HG03108 (cell line): ENCODE data around the gene ZFHX3.
"Not testable (repeated sequence)": the region's sequence is repeated elsewhere in the genome, so short reads cannot be mapped to it uniquely, and the experiment has no call there.

Source experiments
- ATAC-seq: cut with Tn5 transposase; IDR thresholded peaks from one replicate; pipeline ENCODE4 v1.9.1; 2021; ENCODE audit warnings: moderate library complexity; ENCODE audit not compliant: unreplicated experiment

Gene ZFHX3

DNA sequence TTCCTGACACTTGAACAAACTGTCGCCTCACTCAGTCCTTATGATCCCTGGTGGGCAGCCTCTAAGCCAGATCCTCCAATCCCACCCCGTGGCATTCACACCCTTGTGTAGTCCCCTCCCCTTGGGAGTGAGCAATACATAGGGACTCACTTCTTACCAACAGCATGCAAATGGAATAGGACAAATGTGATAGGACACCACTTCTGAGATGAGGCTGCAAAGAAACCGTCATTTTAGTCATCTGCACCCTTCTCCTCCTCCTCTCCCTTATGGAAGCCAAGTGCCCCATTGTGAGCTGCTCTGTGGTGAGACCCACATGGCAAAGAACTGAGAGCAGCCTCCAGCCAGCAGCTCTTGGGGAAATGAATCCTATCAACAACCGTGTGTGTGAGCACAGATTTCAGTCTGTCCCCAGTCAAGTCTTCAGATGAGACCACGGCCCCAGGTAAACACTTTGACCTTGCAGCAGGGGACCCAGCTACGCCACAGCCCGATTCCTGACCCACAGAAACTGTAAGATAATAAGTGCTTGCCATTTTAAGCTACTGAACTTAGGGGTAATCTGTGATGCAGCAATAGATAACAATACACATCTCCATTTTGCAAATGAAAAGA is 46.9 kb downstream of the ZFHX3 start:
- no peak for ATAC-seq

DNA sequence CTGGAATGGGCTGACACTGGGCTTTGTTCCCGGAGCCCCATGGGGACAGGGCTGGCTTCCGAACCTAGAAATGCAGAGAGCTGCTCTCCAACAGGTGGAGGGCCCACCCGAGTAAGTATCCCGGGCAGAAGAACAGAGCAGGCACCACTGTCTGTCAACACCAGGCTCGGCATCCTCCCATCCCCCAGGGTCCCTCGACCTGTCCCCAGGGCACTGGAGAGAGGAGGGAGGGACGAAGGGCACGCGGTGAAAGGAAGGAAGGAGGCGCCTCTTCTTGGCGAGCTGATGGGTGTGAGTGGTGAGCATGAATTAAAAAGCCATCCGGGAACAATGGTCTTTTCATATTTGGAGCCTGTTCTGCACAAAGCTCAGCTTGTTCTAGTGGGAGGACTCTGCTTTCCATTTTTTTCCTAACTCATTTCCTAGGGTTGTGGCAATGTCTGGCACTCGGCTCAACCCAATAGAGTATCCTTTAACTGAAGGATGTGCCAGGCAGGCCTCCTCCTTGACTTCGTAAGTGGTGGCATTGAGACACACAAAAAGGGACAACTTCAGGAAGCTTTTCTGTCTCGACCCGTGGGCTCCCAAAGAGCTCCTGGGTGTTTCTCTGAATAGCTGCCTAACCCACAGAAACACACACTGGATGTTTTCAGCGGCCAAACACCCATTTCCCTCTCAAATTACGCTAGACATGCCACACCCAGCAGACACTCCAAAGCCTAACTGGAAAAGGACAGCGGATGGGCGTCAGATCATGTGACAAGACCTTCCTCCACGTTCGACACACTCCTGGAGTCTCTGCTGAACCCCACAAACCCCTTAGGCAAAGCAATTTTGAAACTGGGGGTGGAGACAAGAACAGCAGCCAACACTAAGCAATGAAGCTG is 47.7 kb downstream of the ZFHX3 start:
- ATAC-seq, result no peak

DNA sequence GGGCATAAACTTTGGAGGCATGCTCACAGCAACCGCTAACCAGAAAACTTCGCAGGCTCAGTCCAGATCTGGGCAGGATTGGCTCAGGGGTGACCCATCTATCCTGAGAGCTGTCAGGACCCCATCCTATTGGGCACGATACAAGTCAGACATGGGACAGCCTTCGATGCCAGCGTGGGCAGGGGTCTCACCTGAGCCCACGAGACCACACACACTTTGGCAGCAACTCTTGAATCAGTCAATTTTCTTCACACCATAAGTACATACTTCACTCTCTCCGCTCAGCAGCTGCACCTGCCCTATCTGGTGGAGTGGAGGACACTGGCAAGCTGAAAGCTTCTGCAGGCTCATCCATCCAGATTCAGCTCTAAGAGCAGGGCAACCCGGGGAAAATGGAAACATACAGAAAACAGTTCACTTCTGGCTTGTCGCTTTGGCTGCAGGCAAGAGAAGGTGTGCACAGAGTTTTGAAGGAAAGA is 48.3 kb downstream of the ZFHX3 start:
- ATAC-seq, result no peak

DNA sequence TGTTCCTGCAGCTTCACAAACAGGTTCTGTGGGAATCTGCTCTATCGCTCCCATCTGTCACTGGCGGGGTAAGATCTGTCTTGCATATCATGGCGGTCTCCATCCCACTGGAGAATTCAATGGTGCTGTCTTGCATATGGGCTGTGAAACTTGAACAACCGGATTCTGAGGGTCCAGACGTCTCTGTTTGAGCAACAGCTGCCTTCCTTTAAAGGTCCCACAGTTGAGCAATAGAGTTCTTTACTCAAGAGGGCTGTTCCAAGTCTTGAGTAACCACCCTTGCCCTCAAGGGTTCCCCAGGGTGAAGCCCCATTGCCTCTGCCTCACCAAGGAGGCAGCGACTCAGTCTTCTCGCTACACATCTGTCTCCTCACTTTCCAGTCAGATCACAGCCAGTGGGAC is 50.8 kb downstream of the ZFHX3 start:
- ATAC-seq, result no peak

DNA sequence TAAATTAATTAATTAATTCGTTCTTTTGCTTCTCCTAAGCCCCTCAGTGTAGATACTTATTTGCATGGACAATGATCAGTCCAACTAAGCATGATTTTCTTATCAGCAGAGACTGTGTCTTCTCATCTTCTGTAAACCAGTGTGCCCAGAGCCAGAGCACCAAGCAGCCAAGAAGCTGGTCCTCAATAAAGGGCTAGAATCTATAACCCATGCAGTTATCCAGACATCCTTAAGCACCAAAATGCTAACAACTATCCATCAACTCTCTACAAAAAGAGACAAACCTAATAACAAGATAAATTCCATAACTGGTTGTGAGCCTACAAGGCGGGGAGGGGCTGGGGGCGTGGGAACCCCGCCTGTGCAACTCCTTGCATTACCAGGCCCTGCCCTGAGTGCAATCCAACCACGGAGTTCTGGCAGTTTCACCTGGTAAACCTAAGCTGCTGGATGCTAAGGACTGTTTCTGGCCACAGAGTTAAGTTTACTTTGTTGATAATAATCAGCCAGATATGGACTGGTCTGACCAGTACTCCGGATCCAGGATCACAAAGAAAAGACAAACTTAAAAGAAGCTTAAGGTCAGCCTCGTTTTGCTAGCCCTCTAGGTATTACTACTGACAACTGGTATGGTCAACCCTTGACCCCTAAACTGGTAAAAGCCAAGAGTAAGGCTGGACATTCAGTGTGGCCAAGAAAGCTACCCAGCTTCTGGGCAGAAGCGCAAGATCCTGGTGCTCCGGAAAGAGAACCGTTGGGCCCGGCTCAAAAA is 51.5 kb downstream of the ZFHX3 start:
- no peak for ATAC-seq

DNA sequence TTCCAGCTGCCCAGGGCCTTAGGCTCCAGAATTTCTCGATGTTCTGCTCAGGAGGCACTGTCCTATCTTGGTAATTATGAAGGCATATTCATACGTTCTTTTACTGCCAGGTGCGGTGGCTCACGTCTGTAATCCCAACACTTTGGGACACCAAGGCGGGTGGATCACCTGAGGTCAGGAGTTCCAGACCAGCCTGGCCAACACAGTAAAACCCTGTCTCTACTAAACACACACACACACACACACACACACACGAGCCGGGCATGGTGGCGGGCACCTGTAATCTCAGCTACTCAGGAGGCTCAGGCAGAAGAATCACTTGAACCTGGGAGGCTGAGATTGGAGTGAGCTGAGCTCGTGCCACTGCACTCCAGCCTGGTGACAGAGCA is 52.1 kb downstream of the ZFHX3 start:
- not testable (repeated sequence) for ATAC-seq

DNA sequence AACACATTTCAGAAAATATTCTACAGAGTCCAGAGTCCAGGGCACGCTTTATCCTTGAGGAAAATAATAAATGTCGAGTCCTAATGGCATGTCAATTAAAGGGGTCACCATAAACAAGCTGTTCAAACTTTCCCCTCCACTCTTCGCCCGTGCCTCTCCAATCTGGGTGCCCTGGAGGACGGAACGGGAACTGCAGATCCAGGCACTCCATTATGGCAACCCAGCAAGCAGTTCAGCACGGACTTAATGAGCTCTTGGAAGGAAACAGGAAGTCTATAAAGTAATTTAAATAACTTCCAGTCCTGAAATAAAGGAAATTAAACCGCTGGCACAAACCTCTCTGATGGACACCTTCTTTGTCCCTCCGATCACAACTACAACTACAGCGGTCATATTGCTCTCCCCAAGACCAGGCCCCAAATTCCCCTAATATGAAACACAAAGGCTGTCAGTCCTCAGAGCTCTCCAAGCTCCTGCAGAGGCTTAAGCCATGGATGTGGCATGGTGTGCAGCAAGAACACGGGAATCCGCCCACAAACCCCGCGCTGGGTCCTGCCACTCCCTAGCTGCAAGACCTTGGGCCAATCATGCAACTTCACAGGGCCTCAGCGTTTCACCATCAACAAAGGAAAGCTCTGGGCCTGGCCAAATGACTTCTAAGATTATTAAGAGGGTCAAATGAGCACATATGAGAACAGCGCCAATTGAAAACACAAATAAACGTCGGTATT is 52.6 kb downstream of the ZFHX3 start:
- ATAC-seq, result no peak

DNA sequence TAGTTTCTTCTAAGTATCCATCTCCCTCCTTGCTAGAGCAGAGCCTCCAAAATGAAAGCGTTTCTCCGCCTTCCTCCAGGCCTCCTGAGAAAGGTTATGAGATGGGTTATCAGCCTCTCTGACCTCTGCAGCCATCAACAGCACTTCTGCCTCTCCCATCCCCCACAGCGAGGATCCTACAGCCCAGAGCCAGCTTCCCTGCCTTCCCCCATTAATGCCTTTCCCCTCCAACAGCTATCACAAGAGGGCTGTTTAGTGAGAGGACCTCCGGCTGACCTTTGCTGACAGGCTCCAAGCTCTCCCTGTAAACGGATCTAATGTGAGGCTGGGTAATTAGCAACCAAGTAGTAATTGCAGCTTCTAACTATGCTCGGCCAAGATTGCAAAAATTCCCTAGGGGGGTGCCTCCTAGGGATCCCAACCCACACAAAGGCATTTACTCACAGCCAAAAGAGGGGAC is 55.8 kb downstream of the ZFHX3 start:
- no peak for ATAC-seq

DNA sequence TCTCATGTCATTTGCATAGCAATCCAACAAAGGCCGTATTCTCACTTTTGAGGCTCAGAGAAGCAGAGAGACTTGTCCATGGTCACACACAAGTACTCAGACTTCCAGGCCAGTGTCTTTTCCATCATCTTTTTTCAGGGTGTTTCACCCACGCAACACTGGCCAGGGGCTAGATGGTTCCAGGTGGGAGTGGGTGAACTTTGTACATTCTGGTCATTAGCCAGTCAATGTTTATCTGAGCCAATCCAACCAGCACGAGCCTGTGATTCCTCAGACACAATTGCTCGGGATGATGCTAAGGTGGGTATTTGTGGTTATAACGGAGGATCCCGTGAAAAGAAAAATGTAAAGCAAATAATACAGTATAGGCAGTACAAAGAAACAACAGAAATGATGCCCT is 56.3 kb downstream of the ZFHX3 start:
- ATAC-seq, result no peak

DNA sequence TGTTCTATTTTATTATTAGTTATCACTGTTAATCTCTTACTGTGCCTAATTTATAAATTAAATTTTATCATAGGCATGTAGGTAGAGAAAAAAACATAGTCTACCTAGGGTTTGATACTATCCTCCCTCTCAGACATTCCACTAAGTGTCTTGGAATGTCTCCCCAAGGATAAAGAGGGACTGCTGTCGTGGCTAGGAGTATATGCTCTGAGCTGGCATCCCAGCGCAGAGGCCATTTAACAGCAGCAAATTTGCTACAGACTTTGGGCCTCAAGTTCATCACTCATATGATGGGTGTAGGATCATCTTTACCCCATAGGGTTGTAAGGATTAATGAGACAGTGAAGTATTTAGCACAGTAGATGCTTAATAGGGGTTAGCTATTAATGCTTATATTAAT is 56.7 kb downstream of the ZFHX3 start:
- ATAC-seq, result no peak

DNA sequence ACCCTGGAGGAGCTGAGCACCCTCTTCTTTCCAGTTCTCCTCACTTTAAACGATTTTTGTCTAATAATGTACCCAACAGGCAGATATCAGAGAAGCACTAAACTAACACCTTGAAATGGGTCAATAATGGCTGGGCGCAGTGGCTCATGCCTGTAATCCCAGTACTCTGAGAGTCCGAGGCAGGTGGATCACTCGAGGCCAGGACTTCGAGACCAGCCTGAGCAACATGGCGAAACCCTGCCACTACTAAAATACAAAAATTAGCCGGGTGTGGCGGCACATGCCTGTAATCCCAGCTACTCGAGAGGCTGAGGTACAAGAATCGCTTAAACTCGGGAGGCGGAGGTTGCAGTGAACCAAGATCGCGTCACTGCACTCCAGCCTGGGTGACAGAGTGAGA is 57.4 kb downstream of the ZFHX3 start:
- ATAC-seq, result no peak

DNA sequence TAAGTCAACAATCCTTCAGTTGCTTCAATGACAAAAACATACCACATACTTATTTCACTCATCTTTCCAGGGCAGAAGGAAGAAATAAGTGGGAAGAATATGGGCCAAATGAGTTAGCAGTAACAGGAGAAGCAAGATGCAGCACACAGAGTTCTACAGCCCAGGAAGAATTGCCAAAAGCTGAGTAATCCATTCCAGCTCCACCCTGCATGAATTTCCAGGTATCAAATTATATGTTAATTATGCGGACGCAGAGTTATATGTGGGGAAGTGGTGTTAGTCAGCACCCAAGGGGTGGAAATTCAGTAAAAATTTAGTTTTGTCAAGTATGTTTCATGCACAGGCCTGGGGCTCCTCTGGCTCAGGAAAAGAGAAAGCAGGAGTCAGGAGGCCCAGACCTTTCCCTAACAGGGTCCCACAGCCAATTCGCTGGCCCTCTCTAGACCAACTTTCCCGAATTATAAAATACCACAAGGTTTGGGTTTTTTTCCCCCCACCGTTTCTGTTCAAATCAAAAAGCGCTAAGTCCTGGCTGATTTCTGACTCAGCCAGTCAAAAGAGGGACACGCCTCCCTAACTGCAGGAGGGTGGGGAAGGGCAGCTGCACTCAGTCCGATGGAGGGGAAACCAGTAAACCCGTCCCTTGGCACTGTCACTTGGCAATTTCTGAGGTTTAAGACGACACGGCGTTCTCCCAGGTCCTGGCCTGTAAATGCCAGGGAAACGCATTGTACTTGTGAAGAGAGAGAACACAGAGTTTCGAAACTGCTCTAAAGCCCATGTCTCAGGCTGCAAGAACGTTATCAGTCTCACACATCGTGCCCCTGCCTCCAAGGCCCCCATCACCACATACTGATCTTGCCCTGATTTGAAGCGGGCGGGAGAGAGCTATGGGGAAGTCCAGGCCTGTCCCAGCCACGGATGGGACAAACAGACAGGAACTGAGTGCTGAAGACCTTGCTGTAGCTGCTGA is 58.1 kb downstream of the ZFHX3 start:
- no peak for ATAC-seq

DNA sequence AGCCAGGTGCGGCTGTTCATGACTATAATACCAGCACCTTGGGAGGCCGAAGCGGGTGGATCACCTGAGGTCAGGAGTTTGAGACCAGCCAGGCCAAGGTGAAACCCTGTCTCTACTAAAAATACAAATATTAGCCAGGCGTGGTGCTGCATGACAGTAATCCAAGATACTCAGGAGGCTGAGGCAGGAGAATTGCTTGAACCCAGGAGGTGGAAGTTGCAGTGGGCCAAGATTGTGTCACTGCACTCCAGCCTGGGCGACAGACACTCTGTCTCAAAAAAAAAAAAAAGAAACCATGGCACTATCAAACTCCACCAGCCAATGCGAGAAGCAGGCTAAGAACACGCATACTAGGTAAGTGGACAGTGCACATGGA is 58.7 kb downstream of the ZFHX3 start:
- ATAC-seq, result not testable (repeated sequence)

DNA sequence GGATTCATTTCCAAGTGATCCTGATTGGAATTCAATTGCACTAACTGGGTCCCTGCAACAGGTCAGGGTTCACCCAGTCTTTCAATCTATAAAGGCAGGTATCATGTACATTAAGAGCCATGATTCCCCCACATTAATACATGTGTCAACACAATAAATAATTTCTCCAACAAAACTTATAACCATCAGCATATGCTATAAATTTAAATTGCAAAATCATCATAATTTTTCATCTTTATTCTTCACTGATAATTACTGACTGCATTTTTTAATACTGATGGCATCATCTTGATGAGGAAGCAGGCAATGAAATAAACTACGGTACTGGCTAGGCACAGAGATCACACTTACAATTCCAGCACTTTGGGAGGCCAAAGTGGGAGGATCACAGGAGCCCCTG is 59.4 kb downstream of the ZFHX3 start:
- ATAC-seq, result no peak

DNA sequence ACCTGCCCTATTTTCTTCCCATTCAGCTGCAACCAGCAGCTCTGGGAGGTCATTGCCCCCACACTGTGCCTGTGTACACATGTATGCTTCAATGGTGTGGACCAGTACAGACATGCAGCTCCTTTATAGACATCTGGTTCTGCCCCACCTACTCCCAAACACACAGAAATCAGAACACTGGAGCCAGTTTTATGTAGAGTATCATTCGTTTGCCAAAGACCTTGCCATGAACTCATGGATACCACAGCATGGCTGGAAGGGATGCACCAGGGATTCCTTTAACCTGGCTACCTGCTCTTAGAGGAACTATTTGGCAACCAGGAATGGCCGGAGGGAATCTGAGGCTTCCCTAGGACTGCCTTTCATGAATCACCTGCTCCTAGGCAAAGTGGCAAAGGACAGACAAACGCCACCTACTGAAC is 60.4 kb downstream of the ZFHX3 start:
- no peak for ATAC-seq

DNA sequence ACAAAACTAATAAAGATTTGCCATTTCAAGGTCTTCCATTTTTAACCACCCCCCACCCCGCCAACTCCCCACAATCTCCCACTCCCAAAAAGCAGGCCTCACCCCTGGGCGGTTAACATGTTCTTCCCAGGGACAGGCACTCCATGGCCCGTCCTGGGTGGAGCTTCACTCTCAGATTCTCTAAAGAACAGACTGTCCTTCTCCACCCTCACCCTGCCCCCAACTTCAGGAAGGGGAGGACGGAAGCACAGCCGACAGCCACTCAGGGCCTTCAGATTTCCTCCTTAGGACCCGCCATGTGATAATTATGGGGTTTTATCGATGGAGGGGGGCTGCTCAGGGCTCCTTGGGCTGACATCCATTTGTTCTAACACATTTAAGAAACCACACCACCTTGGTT is 61.9 kb downstream of the ZFHX3 start:
- ATAC-seq, result no peak

DNA sequence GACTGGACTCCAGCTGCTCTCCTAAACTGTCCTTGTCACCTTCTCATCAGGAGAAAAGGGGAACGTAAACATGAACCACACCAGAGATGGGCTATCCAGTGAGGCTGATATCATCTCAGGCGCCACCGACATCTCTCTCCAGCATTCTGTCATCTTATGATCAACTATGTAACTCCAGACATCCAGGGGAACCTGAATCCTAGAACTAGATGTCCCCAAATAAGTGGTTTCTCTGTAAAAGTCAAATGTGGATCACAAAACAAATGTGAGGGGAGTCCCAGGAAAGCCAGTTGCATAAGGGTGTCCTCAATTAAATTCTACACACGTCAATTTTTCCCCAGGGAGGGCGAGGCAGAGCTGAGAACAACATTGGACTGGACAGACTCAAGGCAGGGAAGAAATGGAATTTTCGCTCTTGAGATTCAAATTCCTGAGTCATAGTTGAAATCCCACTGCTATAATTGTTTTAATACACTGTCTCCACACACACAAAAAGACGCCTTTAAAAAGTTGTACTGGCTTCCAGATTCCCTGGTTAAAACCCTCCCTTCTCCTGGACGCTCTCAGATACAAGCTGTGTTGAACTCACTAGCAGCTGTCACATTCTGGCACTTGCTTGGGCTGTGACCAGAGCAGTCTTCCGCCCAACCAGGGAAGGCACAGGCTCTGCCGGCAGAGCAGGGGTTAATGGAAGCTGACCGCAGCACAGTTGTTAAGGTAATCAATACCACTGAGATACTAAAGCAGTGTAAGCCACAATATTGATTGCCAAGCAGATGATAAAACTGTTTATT is 62.6 kb downstream of the ZFHX3 start:
- ATAC-seq, result no peak

DNA sequence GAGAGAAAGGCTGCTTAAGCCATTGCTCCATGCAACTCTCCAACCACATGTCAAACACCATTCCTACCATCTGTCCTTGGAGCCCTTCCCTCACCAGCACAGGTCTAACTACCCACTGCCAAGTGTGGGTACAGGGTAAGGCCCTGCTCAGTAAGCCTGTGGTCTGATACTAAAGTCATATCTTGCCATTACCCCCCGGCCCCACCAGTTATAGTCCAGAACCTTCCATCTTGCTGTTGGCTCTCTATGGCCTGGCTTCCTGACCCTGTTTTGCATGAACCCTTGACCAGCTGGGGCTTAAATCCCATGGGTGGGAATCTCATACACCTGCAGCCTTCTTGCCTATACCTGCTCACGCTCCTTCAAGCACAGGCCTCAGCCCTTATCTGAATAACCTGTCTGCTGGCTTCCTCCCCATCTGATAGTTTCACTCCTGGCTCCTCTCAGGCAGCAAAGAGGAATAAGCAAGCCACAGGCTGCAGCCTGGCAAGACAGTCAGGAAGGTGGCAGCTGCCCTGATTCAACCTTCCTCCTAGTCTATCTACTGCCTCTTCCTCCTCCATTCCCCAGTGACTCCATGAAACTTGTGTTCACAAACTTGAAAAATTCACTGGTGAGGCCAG is 64.1 kb downstream of the ZFHX3 start:
- ATAC-seq, result no peak

DNA sequence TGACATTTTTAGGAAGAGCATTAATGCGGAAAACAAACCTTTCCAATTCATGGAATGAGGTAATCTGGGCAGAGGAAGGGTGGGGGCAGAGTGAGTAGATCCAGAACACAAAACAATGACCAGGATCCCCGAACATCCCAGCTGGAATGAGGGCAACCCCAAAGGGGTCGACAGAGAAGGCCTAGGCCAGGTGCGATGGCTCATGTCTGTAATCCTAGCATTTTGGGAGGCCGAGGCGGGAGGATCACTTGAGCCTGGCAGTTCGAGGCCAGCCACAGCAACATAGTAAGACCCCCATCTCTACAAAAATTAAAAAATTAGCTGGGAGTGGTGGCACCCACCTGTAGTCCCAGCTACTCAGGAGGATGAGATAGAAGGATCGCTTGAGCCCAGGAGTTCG is 64.7 kb downstream of the ZFHX3 start:
- no peak for ATAC-seq
